ENCODE results near the gene FAT1.

GRCh38 chr4:186722796-186723291 lies 812 bp downstream of the FAT1 start:
- no peak for TF ChIP-seq NR1H2 (CRISPR knock-in tag; IDR thresholded peaks at IDR 0.05)
- TF ChIP-seq ESRRA (CRISPR knock-in tag; IDR thresholded peaks at IDR 0.05; ENCODE audit: borderline replicate concordance), result no peak
- TF ChIP-seq, protein P1, sequence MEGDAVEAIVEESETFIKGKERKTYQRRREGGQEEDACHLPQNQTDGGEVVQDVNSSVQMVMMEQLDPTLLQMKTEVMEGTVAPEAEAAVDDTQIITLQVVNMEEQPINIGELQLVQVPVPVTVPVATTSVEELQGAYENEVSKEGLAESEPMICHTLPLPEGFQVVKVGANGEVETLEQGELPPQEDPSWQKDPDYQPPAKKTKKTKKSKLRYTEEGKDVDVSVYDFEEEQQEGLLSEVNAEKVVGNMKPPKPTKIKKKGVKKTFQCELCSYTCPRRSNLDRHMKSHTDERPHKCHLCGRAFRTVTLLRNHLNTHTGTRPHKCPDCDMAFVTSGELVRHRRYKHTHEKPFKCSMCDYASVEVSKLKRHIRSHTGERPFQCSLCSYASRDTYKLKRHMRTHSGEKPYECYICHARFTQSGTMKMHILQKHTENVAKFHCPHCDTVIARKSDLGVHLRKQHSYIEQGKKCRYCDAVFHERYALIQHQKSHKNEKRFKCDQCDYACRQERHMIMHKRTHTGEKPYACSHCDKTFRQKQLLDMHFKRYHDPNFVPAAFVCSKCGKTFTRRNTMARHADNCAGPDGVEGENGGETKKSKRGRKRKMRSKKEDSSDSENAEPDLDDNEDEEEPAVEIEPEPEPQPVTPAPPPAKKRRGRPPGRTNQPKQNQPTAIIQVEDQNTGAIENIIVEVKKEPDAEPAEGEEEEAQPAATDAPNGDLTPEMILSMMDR (IDR thresholded peaks at IDR 0.05), result no peak
- no peak for TF ChIP-seq SP1 (CRISPR knock-in tag; conservative IDR thresholded peaks at IDR 0.05)
- TF ChIP-seq FOXK1 (CRISPR knock-in tag; IDR thresholded peaks at IDR 0.05), result no peak
- TF ChIP-seq ZNF416 (CRISPR knock-in tag; IDR thresholded peaks at IDR 0.05), result no peak
- TF ChIP-seq, protein P2, sequence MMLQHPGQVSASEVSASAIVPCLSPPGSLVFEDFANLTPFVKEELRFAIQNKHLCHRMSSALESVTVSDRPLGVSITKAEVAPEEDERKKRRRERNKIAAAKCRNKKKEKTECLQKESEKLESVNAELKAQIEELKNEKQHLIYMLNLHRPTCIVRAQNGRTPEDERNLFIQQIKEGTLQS (CRISPR knock-in tag; conservative IDR thresholded peaks at IDR 0.05), result no peak
- TF ChIP-seq, protein P3, sequence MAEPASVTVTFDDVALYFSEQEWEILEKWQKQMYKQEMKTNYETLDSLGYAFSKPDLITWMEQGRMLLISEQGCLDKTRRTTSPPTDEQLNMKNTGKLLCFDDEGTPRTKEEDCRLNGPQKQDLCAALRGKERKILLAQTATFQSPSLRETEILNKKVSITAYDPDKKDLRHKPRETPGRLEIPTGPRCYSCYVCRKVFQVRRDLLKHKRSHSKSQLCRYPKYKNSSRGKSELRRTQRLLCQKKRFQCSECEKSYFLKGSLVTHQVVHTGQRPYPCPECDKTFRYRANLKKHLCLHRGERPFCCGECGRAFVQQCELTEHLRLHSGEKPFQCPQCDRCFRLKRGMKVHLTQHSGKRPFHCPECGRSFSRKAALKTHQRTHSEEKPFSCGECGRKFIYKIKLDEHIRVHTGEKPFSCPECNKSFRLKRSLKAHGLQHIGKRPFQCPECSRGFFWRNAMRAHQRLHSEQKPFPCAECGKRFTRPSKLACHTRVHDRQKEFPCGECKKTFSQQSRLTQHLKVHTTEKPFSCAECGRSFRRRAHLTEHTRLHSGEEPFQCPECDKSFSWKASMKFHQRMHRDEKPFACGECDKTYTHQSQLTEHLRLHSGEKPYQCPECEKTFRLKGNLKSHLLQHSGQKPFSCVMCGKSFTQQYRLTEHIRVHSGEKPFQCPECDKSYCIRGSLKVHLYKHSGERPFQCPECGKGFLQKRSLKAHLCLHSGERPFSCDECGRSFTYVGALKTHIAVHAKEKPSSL (CRISPR knock-in tag; conservative IDR thresholded peaks at IDR 0.05), result no peak
- TF ChIP-seq, protein P4, sequence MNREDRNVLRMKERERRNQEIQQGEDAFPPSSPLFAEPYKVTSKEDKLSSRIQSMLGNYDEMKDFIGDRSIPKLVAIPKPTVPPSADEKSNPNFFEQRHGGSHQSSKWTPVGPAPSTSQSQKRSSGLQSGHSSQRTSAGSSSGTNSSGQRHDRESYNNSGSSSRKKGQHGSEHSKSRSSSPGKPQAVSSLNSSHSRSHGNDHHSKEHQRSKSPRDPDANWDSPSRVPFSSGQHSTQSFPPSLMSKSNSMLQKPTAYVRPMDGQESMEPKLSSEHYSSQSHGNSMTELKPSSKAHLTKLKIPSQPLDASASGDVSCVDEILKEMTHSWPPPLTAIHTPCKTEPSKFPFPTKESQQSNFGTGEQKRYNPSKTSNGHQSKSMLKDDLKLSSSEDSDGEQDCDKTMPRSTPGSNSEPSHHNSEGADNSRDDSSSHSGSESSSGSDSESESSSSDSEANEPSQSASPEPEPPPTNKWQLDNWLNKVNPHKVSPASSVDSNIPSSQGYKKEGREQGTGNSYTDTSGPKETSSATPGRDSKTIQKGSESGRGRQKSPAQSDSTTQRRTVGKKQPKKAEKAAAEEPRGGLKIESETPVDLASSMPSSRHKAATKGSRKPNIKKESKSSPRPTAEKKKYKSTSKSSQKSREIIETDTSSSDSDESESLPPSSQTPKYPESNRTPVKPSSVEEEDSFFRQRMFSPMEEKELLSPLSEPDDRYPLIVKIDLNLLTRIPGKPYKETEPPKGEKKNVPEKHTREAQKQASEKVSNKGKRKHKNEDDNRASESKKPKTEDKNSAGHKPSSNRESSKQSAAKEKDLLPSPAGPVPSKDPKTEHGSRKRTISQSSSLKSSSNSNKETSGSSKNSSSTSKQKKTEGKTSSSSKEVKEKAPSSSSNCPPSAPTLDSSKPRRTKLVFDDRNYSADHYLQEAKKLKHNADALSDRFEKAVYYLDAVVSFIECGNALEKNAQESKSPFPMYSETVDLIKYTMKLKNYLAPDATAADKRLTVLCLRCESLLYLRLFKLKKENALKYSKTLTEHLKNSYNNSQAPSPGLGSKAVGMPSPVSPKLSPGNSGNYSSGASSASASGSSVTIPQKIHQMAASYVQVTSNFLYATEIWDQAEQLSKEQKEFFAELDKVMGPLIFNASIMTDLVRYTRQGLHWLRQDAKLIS (CRISPR knock-in tag; IDR thresholded peaks at IDR 0.05; ENCODE audit: borderline replicate concordance), result no peak
- no peak for TF ChIP-seq E2F1 (CRISPR knock-in tag; IDR thresholded peaks at IDR 0.05)
- no peak for TF ChIP-seq PREB (CRISPR knock-in tag; IDR thresholded peaks at IDR 0.05; ENCODE audit: borderline replicate concordance)
- TF ChIP-seq JUN (CRISPR knock-in tag; IDR thresholded peaks at IDR 0.05), result no peak
- TF ChIP-seq, protein P5, sequence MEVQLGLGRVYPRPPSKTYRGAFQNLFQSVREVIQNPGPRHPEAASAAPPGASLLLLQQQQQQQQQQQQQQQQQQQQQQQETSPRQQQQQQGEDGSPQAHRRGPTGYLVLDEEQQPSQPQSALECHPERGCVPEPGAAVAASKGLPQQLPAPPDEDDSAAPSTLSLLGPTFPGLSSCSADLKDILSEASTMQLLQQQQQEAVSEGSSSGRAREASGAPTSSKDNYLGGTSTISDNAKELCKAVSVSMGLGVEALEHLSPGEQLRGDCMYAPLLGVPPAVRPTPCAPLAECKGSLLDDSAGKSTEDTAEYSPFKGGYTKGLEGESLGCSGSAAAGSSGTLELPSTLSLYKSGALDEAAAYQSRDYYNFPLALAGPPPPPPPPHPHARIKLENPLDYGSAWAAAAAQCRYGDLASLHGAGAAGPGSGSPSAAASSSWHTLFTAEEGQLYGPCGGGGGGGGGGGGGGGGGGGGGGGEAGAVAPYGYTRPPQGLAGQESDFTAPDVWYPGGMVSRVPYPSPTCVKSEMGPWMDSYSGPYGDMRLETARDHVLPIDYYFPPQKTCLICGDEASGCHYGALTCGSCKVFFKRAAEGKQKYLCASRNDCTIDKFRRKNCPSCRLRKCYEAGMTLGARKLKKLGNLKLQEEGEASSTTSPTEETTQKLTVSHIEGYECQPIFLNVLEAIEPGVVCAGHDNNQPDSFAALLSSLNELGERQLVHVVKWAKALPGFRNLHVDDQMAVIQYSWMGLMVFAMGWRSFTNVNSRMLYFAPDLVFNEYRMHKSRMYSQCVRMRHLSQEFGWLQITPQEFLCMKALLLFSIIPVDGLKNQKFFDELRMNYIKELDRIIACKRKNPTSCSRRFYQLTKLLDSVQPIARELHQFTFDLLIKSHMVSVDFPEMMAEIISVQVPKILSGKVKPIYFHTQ (CRISPR knock-in tag; IDR thresholded peaks at IDR 0.05), result no peak
- TF ChIP-seq, protein P6, sequence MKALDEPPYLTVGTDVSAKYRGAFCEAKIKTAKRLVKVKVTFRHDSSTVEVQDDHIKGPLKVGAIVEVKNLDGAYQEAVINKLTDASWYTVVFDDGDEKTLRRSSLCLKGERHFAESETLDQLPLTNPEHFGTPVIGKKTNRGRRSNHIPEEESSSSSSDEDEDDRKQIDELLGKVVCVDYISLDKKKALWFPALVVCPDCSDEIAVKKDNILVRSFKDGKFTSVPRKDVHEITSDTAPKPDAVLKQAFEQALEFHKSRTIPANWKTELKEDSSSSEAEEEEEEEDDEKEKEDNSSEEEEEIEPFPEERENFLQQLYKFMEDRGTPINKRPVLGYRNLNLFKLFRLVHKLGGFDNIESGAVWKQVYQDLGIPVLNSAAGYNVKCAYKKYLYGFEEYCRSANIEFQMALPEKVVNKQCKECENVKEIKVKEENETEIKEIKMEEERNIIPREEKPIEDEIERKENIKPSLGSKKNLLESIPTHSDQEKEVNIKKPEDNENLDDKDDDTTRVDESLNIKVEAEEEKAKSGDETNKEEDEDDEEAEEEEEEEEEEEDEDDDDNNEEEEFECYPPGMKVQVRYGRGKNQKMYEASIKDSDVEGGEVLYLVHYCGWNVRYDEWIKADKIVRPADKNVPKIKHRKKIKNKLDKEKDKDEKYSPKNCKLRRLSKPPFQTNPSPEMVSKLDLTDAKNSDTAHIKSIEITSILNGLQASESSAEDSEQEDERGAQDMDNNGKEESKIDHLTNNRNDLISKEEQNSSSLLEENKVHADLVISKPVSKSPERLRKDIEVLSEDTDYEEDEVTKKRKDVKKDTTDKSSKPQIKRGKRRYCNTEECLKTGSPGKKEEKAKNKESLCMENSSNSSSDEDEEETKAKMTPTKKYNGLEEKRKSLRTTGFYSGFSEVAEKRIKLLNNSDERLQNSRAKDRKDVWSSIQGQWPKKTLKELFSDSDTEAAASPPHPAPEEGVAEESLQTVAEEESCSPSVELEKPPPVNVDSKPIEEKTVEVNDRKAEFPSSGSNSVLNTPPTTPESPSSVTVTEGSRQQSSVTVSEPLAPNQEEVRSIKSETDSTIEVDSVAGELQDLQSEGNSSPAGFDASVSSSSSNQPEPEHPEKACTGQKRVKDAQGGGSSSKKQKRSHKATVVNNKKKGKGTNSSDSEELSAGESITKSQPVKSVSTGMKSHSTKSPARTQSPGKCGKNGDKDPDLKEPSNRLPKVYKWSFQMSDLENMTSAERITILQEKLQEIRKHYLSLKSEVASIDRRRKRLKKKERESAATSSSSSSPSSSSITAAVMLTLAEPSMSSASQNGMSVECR (CRISPR knock-in tag; IDR thresholded peaks at IDR 0.05; ENCODE audit: borderline replicate concordance), result no peak

Data from WTC11 (cell line).